ENCODE measurements around the gene R3HDM4. TPM values are rescaled to one million over a fixed set of nuclear protein-coding genes. Genes with fewer than 3 reads are reported as not detected.

R3HDM4 gene
- total and polyA plus RNA-seq, 10 of the 15 experiments (the other 5 are each of a cell fraction or from before 2014, with no cell fraction given), result 1.3 to 65.8 (median 27.7) TPM

GRCh38 chr19:917323-918151 is 4.5 kb upstream of the R3HDM4 start, which contains the start of gene KISS1R (continued):
- TF ChIP-seq BHLHE40 (IDR thresholded peaks at IDR 0.05; ENCODE audit: borderline replicate concordance in 1 of 2, low read depth in 2 of 2, low read length in 1 of 2) (peak; percentile 77 to 93; a peak in 3 of 4 replicates), ZNF24 (IDR thresholded peaks at IDR 0.05) (no peak), NFYA (IDR thresholded peaks at IDR 0.05; ENCODE audit: borderline replicate concordance, low read depth, low read length) (no peak), TAF1 (IDR thresholded peaks at IDR 0.05; ENCODE audit: borderline replicate concordance, low read depth, low read length) (no peak), BCL3 (IDR thresholded peaks at IDR 0.05; ENCODE audit: borderline replicate concordance, insufficient read depth, low read depth, low read length, poor library complexity, severe bottlenecking) (no peak), ZNF384 (IDR thresholded peaks at IDR 0.05; ENCODE audit: borderline replicate concordance, low read depth, low read length) (no peak), BMI1 (IDR thresholded peaks at IDR 0.05; ENCODE audit: borderline replicate concordance) (no peak), CREM (IDR thresholded peaks at IDR 0.05; ENCODE audit: low read depth) (no peak), PAX5 (IDR thresholded peaks at IDR 0.05; ENCODE audit: borderline replicate concordance, low read depth, low read length) (peak; percentile 68; the same call in 1 of the 2 replicates), HDAC2 (IDR thresholded peaks at IDR 0.05) (no peak), ZBED1 (IDR thresholded peaks at IDR 0.05; ENCODE audit: borderline replicate concordance) (no peak), SMAD1 (IDR thresholded peaks at IDR 0.05; ENCODE audit: low read depth, partially characterized antibody) (no peak), E2F4 (IDR thresholded peaks at IDR 0.05; ENCODE audit: low read depth, low read length) (no peak), ELK1 (IDR thresholded peaks at IDR 0.05; ENCODE audit: low read depth, low read length) (no peak), TARDBP (IDR thresholded peaks at IDR 0.05; ENCODE audit: borderline replicate concordance) (no peak), MLLT1 (IDR thresholded peaks at IDR 0.05) (no peak), FOXM1 (IDR thresholded peaks at IDR 0.05; ENCODE audit: low read depth, low read length) (no peak), YY1 (IDR thresholded peaks at IDR 0.05; ENCODE audit: low read depth, low read length) (0 out of 2 replicates have a peak, but pooled peaks have one; percentile 36), YBX1 (IDR thresholded peaks at IDR 0.05) (no peak), SP1 (IDR thresholded peaks at IDR 0.05; ENCODE audit: low read depth, low read length) (no peak), PRDM15 (CRISPR knock-in tag; IDR thresholded peaks at IDR 0.05) (no peak), RAD21 (IDR thresholded peaks at IDR 0.05; ENCODE audit: insufficient read depth, low read depth, low read length) (peak; percentile 79)

Measured in GM12878 (cell line).